ENCODE results near the gene C5orf47. TPM values are rescaled to one million over a fixed set of nuclear protein-coding genes. Genes with fewer than 3 reads are reported as not detected.

Gene C5orf47
- total RNA-seq, 1 donor from 2014 or later = 0.08 TPM

DNA sequence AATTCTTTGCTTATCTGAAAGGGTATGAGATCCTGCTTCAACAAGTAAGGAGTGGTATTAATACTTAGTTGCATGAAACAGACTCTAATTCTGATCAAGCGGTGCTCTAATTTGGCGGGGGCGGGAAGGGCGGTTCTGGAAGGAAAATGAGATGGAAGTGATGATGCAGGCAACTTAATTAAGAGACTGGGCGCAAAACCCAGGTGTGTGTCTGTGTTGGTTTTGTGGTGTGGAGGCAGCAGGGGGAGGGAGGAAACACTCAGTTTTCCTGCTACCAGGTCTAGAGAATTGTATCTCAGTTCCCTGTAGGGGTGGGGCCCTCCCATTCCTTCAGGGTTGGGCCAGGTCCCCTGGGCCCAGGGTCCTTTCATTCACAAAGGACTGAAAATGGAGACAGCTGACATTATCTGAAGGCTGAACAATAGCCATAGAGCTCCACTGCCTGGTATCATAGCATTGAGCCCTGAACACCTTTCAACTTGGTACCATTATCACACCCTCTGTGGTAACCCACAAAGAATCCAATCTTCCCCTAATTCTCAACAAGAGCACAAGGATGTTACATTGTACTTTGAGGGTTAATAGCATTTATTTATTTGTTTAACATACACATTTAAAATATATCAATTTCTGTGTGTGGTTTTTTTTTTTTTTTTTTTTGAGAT, 17.2 kb upstream of the C5orf47 start:
- intact Hi-C loops (cut with micrococcal nuclease) = loop anchor here (2.0 kb wide), 1 partner anchor 353 kb away; no protein-coding TSS in a partner anchor
- no peak for DNase-seq
- no peak for TF ChIP-seq CTCF (IDR thresholded peaks at IDR 0.05; ENCODE audit: borderline replicate concordance)
- Histone ChIP-seq H3K27me3 (ENCODE audit: low read depth) (no peaks in the 10 kb centered on the region), H3K4me3 (no peak overlapping the region), H3K27ac (replicated peaks) (no peak overlapping the region), H3K36me3 (no peaks in the 10 kb centered on the region), H3K9me3 (replicated peaks) (no peaks in the 10 kb centered on the region), H3K4me1 (peaks cover 34% of the 10 kb centered on the region)

GRCh38 chr5:173972607-173972924, 16.4 kb upstream of the C5orf47 start:
- no peaks in the 10 kb centered on the region for H3K9me3 ChIP-seq (replicated peaks)
- no peak for TF ChIP-seq CTCF (IDR thresholded peaks at IDR 0.05; ENCODE audit: borderline replicate concordance)
- intact Hi-C loops (cut with micrococcal nuclease) = loop anchor here (2.0 kb wide), 1 partner anchor 354 kb away; no protein-coding TSS in a partner anchor
- H3K4me3 ChIP-seq = peak overlapping the region; percentile 68
- no peak for DNase-seq
- H3K27ac ChIP-seq (replicated peaks) = peak overlapping the region; percentile 76
- no peaks in the 10 kb centered on the region for H3K36me3 ChIP-seq
- no peaks in the 10 kb centered on the region for H3K27me3 ChIP-seq (ENCODE audit: low read depth)
- H3K4me1 ChIP-seq = peaks cover 34% of the 10 kb centered on the region

- Histone ChIP-seq H3K27ac (replicated peaks) (peak overlapping the region; percentile 76), H3K36me3 (no peaks in the 10 kb centered on the region), H3K4me3 (peak overlapping the region; percentile 68), H3K9me3 (replicated peaks) (no peaks in the 10 kb centered on the region), H3K4me1 (peaks cover 34% of the 10 kb centered on the region), H3K27me3 (ENCODE audit: low read depth) (no peaks in the 10 kb centered on the region)
- peak; percentile 89 for TF ChIP-seq CTCF (IDR thresholded peaks at IDR 0.05; ENCODE audit: borderline replicate concordance)
- DNase-seq = peak; percentile 75
- intact Hi-C loops (cut with micrococcal nuclease) = loop anchor here (2.0 kb wide), 1 partner anchor 354 kb away; no protein-coding TSS in a partner anchor
Measured at GRCh38 chr5:173972925-173973615, 15.9 kb upstream of the C5orf47 start.

DNA sequence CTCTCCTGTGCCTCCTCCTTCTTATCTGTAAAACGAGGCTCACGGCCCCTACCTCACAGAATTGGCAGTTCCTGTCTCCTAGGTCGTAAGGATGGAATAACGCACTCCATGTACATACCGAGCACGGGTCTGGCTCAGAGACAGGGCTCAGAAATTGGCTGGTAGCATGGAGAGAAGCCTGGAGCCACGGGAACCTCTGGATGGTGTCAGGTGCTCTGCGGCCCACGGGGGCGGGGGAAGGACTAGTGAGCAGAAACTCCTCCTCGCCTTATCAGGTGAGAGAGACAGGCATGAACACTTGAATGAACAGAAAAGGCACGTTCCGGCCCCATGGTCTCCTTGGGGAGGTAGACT, 15.4 kb upstream of the C5orf47 start:
- DNase-seq = no peak
- Histone ChIP-seq H3K27me3 (ENCODE audit: low read depth) (no peaks in the 10 kb centered on the region), H3K36me3 (no peaks in the 10 kb centered on the region), H3K4me3 (peak overlapping the region; percentile 68), H3K27ac (replicated peaks) (peak overlapping the region; percentile 76), H3K4me1 (peaks cover 34% of the 10 kb centered on the region), H3K9me3 (replicated peaks) (no peaks in the 10 kb centered on the region)
- intact Hi-C loops (cut with micrococcal nuclease) = loop anchor here (2.0 kb wide), 1 partner anchor 355 kb away; no protein-coding TSS in a partner anchor
- no peak for TF ChIP-seq CTCF (IDR thresholded peaks at IDR 0.05; ENCODE audit: borderline replicate concordance)

- Histone ChIP-seq H3K9me3 (replicated peaks) (no peaks in the 10 kb centered on the region), H3K27ac (replicated peaks) (no peak overlapping the region), H3K27me3 (ENCODE audit: low read depth) (no peaks in the 10 kb centered on the region), H3K4me3 (no peak overlapping the region), H3K36me3 (no peaks in the 10 kb centered on the region), H3K4me1 (peaks cover 28% of the 10 kb centered on the region)
- intact Hi-C loops (cut with micrococcal nuclease) = no loop called here
- no peak for TF ChIP-seq CTCF (IDR thresholded peaks at IDR 0.05; ENCODE audit: borderline replicate concordance)
- no peak for DNase-seq
Measured at GRCh38 chr5:173974688-173975239, 14.2 kb upstream of the C5orf47 start.
